RWPE2 (cell line): ENCODE data around the gene PAQR8.

ENCODE experiments used
- ATAC-seq: fragments of 200-7000 bp; cut with Tn5 transposase; 3 replicates; pipeline ENCODE4 v1.9.1; 2021; ENCODE audit warnings: low read depth
- DNase-seq: peaks from one replicate; pipeline ENCODE4 v3.0.0-alpha.2; 2020; ENCODE audit warnings: low spot score
- H3K27ac ChIP-seq: fragments of 450-650 bp; 2 replicates; pipeline ENCODE4 v1.5.1; 2017; ENCODE audit warnings: mild to moderate bottlenecking; ENCODE audit not compliant: poor library complexity, severe bottlenecking
- H3K27me3 ChIP-seq: fragments of 250-450 bp; sonication (Bioruptor Pico); 2 replicates; pipeline ENCODE4 v1.5.1; 2021; ENCODE audit warnings: mild to moderate bottlenecking, moderate library complexity; ENCODE audit not compliant: insufficient read depth, poor library complexity, severe bottlenecking
- H3K36me3 ChIP-seq: fragments of 250-450 bp; sonication (Bioruptor Pico); 2 replicates; pipeline ENCODE4 v1.5.1; 2020; ENCODE audit warnings: low read depth, mild to moderate bottlenecking, moderate library complexity
- H3K4me1 ChIP-seq: fragments of 250-450 bp; sonication (Bioruptor Pico); 2 replicates; pipeline ENCODE4 v1.5.1; 2021; ENCODE audit warnings: mild to moderate bottlenecking, moderate library complexity; ENCODE audit not compliant: insufficient read depth, poor library complexity, severe bottlenecking
- H3K4me3 ChIP-seq: fragments of 250-450 bp; sonication (Bioruptor Pico); 2 replicates; pipeline ENCODE4 v1.5.1; 2021; ENCODE audit warnings: mild to moderate bottlenecking, moderate library complexity; ENCODE audit not compliant: severe bottlenecking
- H3K9me3 ChIP-seq: fragments of 250-450 bp; sonication (Bioruptor Pico); 2 replicates; pipeline ENCODE4 v1.5.1; 2021; ENCODE audit warnings: mild to moderate bottlenecking, moderate library complexity; ENCODE audit not compliant: severe bottlenecking
- TF ChIP-seq, protein P1 (sequence below): fragments of 450-650 bp; IDR thresholded peaks from one replicate; pipeline ENCODE4 v1.5.1; 2017; ENCODE audit warnings: mild to moderate bottlenecking, moderate library complexity; ENCODE audit not compliant: poor library complexity, severe bottlenecking

The PAQR8 gene

DNA sequence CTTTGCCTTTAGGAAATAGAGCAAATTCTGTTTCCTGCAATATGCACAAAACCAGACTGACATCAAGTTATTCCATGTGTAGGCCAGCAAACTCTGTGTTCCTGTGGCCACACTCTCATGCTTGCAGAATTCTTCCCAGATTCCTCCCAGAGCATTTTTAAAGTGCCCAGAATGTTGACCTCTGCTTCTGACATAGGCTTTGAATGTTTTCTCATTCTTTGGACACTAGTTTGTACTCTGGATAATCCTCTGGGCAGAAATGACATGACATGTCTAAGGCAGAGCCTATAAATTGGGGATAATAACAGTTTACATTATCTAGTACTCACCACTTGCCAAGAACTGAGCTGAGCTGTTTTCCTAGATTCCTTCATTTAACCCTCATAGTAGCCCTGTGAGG lies 49.0 kb downstream of the PAQR8 start:
- Histone ChIP-seq H3K36me3 (no peaks in the 10 kb centered on the region), H3K27me3 (no peaks in the 10 kb centered on the region), H3K9me3 (no peaks in the 10 kb centered on the region), H3K4me1 (peaks cover 3% of the 10 kb centered on the region), H3K27ac (no peak overlapping the region), H3K4me3 (no peak overlapping the region)
- no peak for ATAC-seq
- TF ChIP-seq, protein P1, sequence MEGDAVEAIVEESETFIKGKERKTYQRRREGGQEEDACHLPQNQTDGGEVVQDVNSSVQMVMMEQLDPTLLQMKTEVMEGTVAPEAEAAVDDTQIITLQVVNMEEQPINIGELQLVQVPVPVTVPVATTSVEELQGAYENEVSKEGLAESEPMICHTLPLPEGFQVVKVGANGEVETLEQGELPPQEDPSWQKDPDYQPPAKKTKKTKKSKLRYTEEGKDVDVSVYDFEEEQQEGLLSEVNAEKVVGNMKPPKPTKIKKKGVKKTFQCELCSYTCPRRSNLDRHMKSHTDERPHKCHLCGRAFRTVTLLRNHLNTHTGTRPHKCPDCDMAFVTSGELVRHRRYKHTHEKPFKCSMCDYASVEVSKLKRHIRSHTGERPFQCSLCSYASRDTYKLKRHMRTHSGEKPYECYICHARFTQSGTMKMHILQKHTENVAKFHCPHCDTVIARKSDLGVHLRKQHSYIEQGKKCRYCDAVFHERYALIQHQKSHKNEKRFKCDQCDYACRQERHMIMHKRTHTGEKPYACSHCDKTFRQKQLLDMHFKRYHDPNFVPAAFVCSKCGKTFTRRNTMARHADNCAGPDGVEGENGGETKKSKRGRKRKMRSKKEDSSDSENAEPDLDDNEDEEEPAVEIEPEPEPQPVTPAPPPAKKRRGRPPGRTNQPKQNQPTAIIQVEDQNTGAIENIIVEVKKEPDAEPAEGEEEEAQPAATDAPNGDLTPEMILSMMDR = no peak
- DNase-seq = no peak

GRCh38 chr6:52411911-52412310 lies 50.0 kb downstream of the PAQR8 start:
- DNase-seq (no peak), ATAC-seq (no peak)
- no peaks in the 10 kb centered on the region for H3K9me3 ChIP-seq
- H3K36me3 ChIP-seq = no peaks in the 10 kb centered on the region
- TF ChIP-seq, protein P1 = no peak
- H3K4me3 ChIP-seq = no peak overlapping the region
- H3K27me3 ChIP-seq = no peaks in the 10 kb centered on the region
- peaks cover 11% of the 10 kb centered on the region for H3K4me1 ChIP-seq
- no peak overlapping the region for H3K27ac ChIP-seq

DNA sequence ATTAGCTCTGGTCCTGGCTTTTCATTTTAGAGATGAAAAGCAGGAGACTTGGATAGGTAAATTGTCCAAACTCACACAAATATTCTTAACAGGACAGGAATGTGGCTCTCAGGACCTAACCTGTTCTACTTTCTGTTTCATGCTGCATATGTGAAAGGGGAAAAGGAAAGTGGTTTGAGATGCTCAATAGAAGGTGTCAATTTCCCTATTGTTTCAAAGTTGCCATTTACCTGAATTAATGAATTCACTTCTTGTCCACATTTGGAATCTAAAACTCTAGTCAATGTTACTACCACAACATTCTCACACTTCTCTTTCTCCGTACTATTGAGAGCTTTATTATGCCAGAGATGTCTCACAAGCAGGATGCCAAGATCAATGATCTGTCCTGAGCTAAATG lies 53.4 kb downstream of the PAQR8 start:
- Histone ChIP-seq H3K9me3 (no peaks in the 10 kb centered on the region), H3K27ac (no peak overlapping the region), H3K4me3 (no peak overlapping the region), H3K4me1 (peaks cover 23% of the 10 kb centered on the region), H3K36me3 (no peaks in the 10 kb centered on the region), H3K27me3 (no peaks in the 10 kb centered on the region)
- TF ChIP-seq, protein P1 = no peak
- DNase-seq = no peak
- no peak for ATAC-seq

GRCh38 chr6:52415917-52416628 lies 54.1 kb downstream of the PAQR8 start:
- Histone ChIP-seq H3K4me1 (peaks cover 23% of the 10 kb centered on the region), H3K27ac (peak overlapping the region; percentile 70), H3K36me3 (no peaks in the 10 kb centered on the region), H3K27me3 (no peaks in the 10 kb centered on the region), H3K4me3 (no peak overlapping the region), H3K9me3 (no peaks in the 10 kb centered on the region)
- TF ChIP-seq, protein P1 = no peak
- DNase-seq = no peak
- no peak for ATAC-seq

GRCh38 chr6:52416629-52417151 lies 54.7 kb downstream of the PAQR8 start:
- no peak for DNase-seq

More at GRCh38 chr6:52416629-52417151, 54.7 kb downstream of the PAQR8 start:
- H3K9me3 ChIP-seq = no peaks in the 10 kb centered on the region
- H3K36me3 ChIP-seq = no peaks in the 10 kb centered on the region
- H3K4me3 ChIP-seq = no peak overlapping the region
- H3K27me3 ChIP-seq = no peaks in the 10 kb centered on the region
- peaks cover 23% of the 10 kb centered on the region for H3K4me1 ChIP-seq
- peak; percentile 15; the same call in 2 of the 3 replicates for ATAC-seq
- TF ChIP-seq, protein P1 = peak; percentile 90
- H3K27ac ChIP-seq = peak overlapping the region; percentile 70
